Activated T-cell treated with anti-CD3 and anti-CD28 coated beads for 4 hours (primary cell): ENCODE results near the gene FHL1.
"Not testable (repeated sequence)": the region's sequence is repeated elsewhere in the genome, so short reads cannot be mapped to it uniquely, and the experiment has no call there.

Experiments used
- DNase-seq: peaks from one replicate; pipeline ENCODE4 v3.0.0-alpha.2; 2020

Gene FHL1

GRCh38 chrX:136211766-136212556, 64.6 kb downstream of the FHL1 start:
- no peak for DNase-seq

GRCh38 chrX:136212557-136213111, 65.3 kb downstream of the FHL1 start:
- no peak for DNase-seq

GRCh38 chrX:136214551-136214950, 67.2 kb downstream of the FHL1 start:
- no peak for DNase-seq

- no peak for DNase-seq
Measured at GRCh38 chrX:136215559-136215958, 68.2 kb downstream of the FHL1 start.

- DNase-seq = no peak
Measured at GRCh38 chrX:136219893-136220292, 72.6 kb downstream of the FHL1 start.

- no peak for DNase-seq
Measured at GRCh38 chrX:136220540-136220939, 73.2 kb downstream of the FHL1 start.

GRCh38 chrX:136220951-136221350, 73.6 kb downstream of the FHL1 start:
- no peak for DNase-seq

GRCh38 chrX:136221851-136222513, 74.6 kb downstream of the FHL1 start:
- DNase-seq = no peak

- no peak for DNase-seq
Measured at GRCh38 chrX:136227074-136227473, 79.7 kb downstream of the FHL1 start.

- no peak for DNase-seq
Measured at GRCh38 chrX:136227948-136228838, 80.9 kb downstream of the FHL1 start.

GRCh38 chrX:136228839-136229207, 81.5 kb downstream of the FHL1 start:
- no peak for DNase-seq

GRCh38 chrX:136237074-136237473, 89.7 kb downstream of the FHL1 start:
- no peak for DNase-seq

GRCh38 chrX:136237849-136238248, 90.5 kb downstream of the FHL1 start:
- not testable (repeated sequence) for DNase-seq

- no peak for DNase-seq
Measured at GRCh38 chrX:136246201-136246600, 98.9 kb downstream of the FHL1 start.

- DNase-seq = peak; percentile 44
Measured at GRCh38 chrX:136250191-136251040, 103.1 kb downstream of the FHL1 start.

- DNase-seq = peak; percentile 40
Measured at GRCh38 chrX:136251041-136251991, 104.0 kb downstream of the FHL1 start, which contains the start of gene MAP7D3. TSS of gene MAP7D3 (minus strand) at chrX:136251400. CDS start at chrX:136251358, 42 bp downstream.

- no peak for DNase-seq
Measured at GRCh38 chrX:136255541-136255940, 108.2 kb downstream of the FHL1 start.

GRCh38 chrX:136256026-136256425, 108.7 kb downstream of the FHL1 start:
- DNase-seq = no peak

- DNase-seq = no peak
Measured at GRCh38 chrX:136258951-136259350, 111.6 kb downstream of the FHL1 start.

GRCh38 chrX:136259543-136259942, 112.2 kb downstream of the FHL1 start:
- no peak for DNase-seq

GRCh38 chrX:136260776-136261175, 113.4 kb downstream of the FHL1 start:
- DNase-seq = no peak
